HFFc6 (cell line): Measurements from ENCODE around the gene USP35. TPM values are rescaled to one million over a fixed set of nuclear protein-coding genes. Genes with fewer than 3 reads are reported as not detected.

ENCODE experiments used
- DNase-seq: peaks from one replicate; pipeline ENCODE4 v3.0.0-alpha.2; 2018
- H3K27ac Mint-ChIP-seq: 2 replicates; pipeline ENCODE4 v1.8.0; 2020; ENCODE audit warnings: mild to moderate bottlenecking, mixed read lengths
- H3K27me3 Mint-ChIP-seq: 2 replicates; pipeline ENCODE4 v1.8.0; 2021; ENCODE audit warnings: mild to moderate bottlenecking, moderate library complexity, mixed read lengths; ENCODE audit not compliant: insufficient read depth
- H3K36me3 Mint-ChIP-seq: 2 replicates; pipeline ENCODE4 v1.8.0; 2021; ENCODE audit warnings: low read depth, mixed read lengths
- H3K4me1 Mint-ChIP-seq: 2 replicates; pipeline ENCODE4 v1.8.0; 2020; ENCODE audit warnings: low read depth, mixed read lengths
- H3K4me3 Mint-ChIP-seq: 2 replicates; pipeline ENCODE4 v1.8.0; 2020; ENCODE audit warnings: mild to moderate bottlenecking, moderate library complexity, mixed read lengths
- H3K9me3 Mint-ChIP-seq: 2 replicates; pipeline ENCODE4 v1.8.0; 2020; ENCODE audit warnings: mild to moderate bottlenecking, mixed read lengths
- CTCF ChIP-seq: fragments of 200-600 bp; sonication (generic); IDR thresholded peaks from 2 replicates; pipeline ENCODE4 v1.5.0; 2021; ENCODE audit warnings: antibody characterized with exemption, mild to moderate bottlenecking
- total RNA-seq, 6 experiments: library from RNA; stranded (reverse); fragmentation: NEBNext Ultra II Directional; extraction: Animal tissue kit (Norgen Biotek cat#: 25700); gene quantifications; 2 replicates in 1 of 6; 3 replicates in 5 of 6; pipeline ENCODE4 v1.2.3, GENCODE V29; 2021

USP35 gene
- total RNA-seq, 6 experiments from 2014 or later: 8.5 to 10.6 (median 9.0) TPM

- no peaks in the 10 kb centered on the region for H3K9me3 Mint-ChIP-seq
- H3K4me1 Mint-ChIP-seq: peaks cover 18% of the 10 kb centered on the region
- H3K36me3 Mint-ChIP-seq: no peaks in the 10 kb centered on the region; the same call in 1 of the 2 replicates
- DNase-seq: no peak
- peaks cover 1% of the 10 kb centered on the region for H3K27me3 Mint-ChIP-seq
- TF ChIP-seq CTCF: no peak
- no peak overlapping the region for H3K27ac Mint-ChIP-seq
- H3K4me3 Mint-ChIP-seq: no peak overlapping the region
Observed at GRCh38 chr11:78147807-78148206, 40.9 kb upstream of the USP35 start.

DNA sequence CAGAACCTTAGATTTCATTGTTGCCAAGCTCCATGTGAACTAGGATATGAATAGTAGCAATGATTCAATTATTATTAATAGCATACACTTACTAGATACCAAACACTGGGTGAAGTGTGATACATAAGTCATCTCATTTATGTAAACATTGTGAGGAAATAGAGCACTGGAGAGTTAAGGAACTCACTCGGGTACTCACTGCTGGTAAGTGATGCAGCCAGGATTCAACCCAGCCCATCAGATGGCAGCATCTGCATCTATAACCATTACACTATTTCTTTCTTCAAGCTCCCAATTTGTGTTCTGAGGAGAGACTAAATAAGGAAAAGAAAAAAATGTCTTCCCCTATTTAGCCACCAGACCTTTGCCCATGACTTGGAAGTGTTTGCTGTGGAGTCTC is 39.1 kb upstream of the USP35 start:
- peak; percentile 66 for DNase-seq
- peak; percentile 64 for TF ChIP-seq CTCF
- Mint-ChIP-seq H3K27me3 (peaks cover 1% of the 10 kb centered on the region), H3K27ac (no peak overlapping the region), H3K4me3 (no peak overlapping the region), H3K36me3 (no peaks in the 10 kb centered on the region), H3K9me3 (no peaks in the 10 kb centered on the region), H3K4me1 (peaks cover 18% of the 10 kb centered on the region)

DNA sequence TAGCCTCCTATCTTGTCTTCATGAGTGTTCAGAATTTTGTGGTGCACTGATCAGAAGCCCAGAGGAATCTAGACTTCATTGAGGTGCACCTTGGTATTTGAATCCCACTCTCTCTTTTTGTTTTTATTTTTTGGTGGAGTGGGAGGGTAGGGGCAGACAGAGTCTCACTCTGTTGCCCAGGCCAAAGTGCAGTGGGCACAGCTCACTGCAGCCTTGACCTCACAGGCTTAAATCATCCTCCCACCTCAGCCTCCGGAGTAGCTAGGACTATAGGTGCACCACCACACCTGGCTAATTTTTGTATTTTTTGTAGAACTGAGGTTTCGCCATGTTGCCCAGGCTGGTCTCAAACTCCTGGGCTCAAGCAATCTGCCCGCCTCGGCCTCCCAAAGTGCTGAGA is 38.4 kb upstream of the USP35 start:
- Mint-ChIP-seq H3K4me1 (peaks cover 18% of the 10 kb centered on the region), H3K4me3 (no peak overlapping the region), H3K27me3 (peaks cover 1% of the 10 kb centered on the region), H3K36me3 (no peaks in the 10 kb centered on the region), H3K27ac (no peak overlapping the region), H3K9me3 (no peaks in the 10 kb centered on the region)
- DNase-seq: no peak
- no peak for TF ChIP-seq CTCF

- H3K9me3 Mint-ChIP-seq: no peaks in the 10 kb centered on the region
- no peak for DNase-seq
- H3K4me3 Mint-ChIP-seq: no peak overlapping the region
- peaks cover 18% of the 10 kb centered on the region for H3K4me1 Mint-ChIP-seq
- no peaks in the 10 kb centered on the region for H3K36me3 Mint-ChIP-seq
- no peak for TF ChIP-seq CTCF
- H3K27me3 Mint-ChIP-seq: peaks cover 1% of the 10 kb centered on the region
- no peak overlapping the region for H3K27ac Mint-ChIP-seq
Observed at GRCh38 chr11:78150754-78151153, 38.0 kb upstream of the USP35 start.

- H3K27me3 Mint-ChIP-seq: peaks cover 1% of the 10 kb centered on the region
- no peak for DNase-seq
- H3K4me1 Mint-ChIP-seq: peaks cover 18% of the 10 kb centered on the region
- no peaks in the 10 kb centered on the region for H3K36me3 Mint-ChIP-seq
- no peak for TF ChIP-seq CTCF
- H3K27ac Mint-ChIP-seq: no peak overlapping the region
- no peak overlapping the region for H3K4me3 Mint-ChIP-seq
- H3K9me3 Mint-ChIP-seq: no peaks in the 10 kb centered on the region
Observed at GRCh38 chr11:78151804-78152203, 36.9 kb upstream of the USP35 start.
